IPS-NIHi7 (cell line): ENCODE data around the gene DMRT1.
A peak's percentile ranks its signal among the peaks of the same experiment; 100 is the strongest.

Experiments used
- DNase-seq: peaks from one replicate; pipeline ENCODE4 v3.0.0; 2012; ENCODE audit warnings: mixed read lengths; ENCODE audit errors: extremely low spot score

Gene DMRT1

DNA sequence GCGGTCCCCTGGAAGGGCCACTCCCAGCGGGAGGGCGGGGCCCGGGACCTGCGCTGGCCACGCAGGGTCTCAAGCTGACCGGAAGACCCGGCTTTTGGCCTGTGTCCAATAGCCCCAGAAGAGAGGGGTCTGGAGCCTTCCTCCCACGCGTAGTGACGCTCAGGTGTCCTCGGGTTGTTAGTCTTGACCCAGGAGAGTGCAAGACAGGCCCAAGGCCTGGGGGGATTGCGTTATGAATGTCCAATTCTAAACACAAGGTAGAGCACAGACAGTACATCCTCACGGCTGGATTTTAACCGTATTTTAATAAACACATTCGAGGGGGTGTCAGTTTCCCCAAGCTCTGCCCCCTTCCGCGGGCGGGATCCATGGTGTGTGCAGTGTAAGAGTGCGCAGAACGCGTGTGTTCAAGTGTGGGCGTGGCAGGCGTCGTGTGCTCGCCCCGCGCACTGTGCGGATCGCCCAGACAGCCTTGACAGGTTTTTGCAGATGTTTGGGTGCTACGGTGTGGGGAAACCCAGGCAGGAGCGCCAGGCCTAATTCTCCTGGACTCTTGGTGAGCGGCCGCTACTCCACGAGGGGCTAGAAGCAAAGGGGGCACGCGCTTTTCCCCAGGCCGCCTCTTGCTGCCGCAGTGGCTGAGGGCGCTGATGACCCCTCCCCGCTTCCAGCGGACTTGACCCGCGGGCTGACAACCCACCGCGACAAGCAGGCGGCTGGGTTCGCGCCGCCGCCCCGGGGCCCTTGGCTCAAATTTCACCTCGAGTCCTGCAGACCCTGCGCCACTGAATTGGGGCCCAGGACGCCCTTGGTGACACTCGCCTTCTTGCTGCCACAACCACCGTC lies 128.9 kb downstream of the DMRT1 start:
- DNase-seq: peak; percentile 58

DNA sequence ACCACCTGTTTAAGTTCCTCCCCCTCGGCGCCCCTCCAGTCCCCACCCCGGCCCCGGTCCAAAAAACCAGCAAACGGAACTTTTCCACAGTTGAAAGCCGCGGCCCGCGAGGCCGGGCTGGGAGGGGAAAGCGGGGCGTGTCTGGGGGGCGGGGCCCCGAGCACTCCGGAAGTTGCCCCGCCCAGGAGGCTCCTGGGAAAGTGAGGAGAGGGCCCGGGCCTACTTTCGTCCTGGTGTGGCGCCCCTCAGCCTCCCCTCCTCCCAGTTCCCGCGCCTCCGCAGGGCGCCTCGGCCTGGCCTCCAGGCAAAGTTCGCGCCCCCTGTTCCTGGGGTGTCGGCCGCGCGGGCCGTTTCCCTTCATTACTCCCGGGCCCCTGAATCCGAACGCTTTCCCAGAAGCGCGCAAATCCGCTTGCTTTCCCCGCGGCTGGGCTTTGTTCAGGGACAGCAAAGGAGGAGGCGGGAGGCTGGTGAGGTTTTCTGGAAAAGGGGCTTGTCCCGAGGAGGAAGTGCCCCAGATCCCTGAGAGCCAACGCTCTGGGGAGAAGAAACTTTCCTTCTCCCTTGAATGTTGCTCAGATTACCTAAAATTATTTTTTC lies 130.5 kb downstream of the DMRT1 start:
- DNase-seq: peak; percentile 83

DNA sequence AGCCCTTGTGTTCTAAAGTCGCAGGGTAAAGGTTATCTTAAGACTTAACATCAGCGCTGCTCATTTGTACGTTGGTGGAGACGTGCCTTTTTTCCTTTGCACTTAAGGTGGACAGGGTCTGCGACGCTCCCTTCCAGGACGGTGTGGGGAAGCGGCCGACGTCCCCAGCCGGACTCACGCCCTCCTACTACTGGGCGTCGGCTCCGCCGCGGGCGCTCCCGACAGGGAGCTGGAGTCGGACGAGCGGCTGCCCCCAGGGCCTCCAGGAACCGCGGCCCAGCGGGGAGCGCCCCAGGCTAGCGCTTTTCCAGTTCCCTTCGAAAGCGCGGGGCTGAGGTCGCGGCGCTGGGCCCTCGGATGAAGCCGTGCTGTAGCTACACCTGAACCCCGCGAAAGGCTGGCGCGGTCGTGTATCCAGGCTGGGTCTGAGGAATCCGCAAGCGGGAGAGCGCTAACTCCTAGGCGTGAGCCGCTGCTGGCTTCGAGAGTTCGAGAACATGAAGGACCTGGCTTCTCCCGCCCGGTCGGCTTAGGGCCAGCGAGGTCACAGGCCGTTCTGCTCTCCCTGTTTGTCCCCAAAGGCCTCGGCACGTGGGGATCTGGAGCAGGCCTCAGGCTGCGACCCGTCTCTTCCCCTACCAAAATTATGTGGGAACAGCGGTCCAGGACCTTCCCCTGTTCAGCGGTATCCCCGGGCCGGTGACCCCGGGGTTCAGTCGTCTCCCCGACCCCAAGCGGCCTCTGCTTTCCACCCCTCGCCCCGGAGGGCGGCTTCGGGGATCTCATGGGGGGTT lies 131.2 kb downstream of the DMRT1 start:
- peak; percentile 27 for DNase-seq

DNA sequence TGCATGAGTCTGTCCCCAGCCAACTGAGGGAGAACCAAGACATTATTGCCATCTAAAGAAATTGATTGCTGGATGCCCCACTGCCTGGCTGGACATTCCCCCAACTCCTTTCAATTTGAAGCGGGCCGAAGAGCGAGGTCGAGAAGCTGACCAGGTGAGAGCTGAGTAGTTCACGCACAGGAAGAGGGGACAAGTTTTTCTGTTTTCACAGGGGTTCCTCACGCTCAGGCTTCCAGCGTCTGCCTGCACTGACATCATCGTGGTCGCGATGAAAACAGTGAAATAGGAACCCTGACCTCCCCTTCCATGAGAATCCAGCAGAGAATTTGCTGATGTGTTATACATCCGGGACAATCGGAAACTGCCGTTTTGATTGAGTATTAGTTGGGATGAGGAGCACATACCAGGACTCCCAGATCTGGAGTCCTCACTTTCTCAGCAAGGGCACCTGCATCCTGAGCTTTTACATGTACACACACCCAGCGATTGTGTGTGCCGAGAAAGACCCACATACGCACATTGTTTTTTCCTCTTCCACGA lies 131.9 kb downstream of the DMRT1 start:
- no peak for DNase-seq

GRCh38 chr9:974031-974995 lies 132.8 kb downstream of the DMRT1 start:
- DNase-seq: no peak

- no peak for DNase-seq
Measured at GRCh38 chr9:974996-975739, 133.7 kb downstream of the DMRT1 start.

- no peak for DNase-seq
Measured at GRCh38 chr9:975740-976257, 134.3 kb downstream of the DMRT1 start.

- peak; percentile 74 for DNase-seq
Measured at GRCh38 chr9:976258-976942, 134.9 kb downstream of the DMRT1 start, which contains the start of gene DMRT3. Gene DMRT3, plus strand, starts transcription at chr9:976655. Its CDS starts 347 bp downstream, at chr9:977002.

- DNase-seq: peak; percentile 28
Measured at GRCh38 chr9:976943-977837, 135.7 kb downstream of the DMRT1 start.

GRCh38 chr9:977838-978830 lies 136.6 kb downstream of the DMRT1 start:
- no peak for DNase-seq

DNA sequence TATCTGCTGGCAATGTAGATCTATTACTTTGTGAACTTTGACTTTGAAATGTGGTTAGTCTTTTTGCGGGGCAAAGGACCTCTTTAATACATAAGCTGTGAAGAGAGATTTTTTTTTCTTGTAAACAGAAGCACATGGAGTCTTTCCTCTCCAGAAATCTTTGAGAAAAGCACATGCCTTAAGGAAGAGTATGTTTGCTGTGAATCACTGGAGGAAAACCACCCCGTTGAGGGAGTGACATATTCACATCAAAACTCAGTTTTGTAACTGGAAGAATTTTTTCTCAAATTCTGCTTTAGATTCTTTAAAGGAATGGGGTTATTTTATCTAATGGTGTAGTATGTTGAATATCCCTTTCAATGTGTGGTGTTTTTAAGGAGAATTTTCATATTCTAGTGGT lies 138.5 kb downstream of the DMRT1 start:
- DNase-seq: no peak

DNA sequence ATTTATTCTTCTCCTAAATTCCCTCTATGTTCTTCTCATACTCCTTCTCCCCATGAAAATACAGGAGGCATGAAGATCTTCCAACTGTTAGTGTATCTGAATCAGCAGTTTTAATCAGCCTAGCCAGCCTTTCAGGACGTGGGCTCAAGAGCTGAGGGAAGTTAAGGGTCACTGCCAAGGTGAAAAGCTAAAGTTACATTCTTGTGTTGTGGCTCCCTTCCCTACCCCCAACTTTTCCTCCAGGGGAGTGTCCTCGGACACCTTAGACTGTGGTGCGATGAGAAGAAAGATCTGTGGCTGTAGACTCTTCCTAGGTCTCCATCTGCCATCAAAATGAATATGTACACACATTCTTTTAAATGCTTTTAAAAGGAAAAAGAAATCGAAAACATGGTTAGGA lies 139.1 kb downstream of the DMRT1 start:
- DNase-seq: no peak

DNA sequence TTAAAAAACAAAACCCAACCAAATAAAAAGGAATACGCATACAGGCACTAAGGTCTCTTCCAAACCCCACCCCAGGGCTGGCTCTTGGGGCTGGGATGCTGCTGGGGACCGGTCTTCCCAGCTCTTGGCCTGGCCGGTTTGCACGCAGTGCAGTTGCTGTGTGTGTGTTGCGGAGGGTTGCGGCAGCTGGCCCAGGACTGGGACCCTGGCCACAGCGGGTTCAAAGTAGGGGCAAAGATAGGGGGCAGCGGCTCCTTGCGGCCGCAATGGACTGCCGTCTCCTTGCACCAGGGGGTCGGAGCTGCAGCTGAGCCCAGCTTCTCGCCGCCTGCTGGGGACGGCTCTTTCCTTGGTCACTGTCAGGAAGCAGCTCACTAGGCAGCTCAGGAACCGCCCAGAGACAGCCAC lies 140.0 kb downstream of the DMRT1 start:
- DNase-seq: peak; percentile 56

- DNase-seq: no peak
Measured at GRCh38 chr9:982394-983230, 141.1 kb downstream of the DMRT1 start.

DNA sequence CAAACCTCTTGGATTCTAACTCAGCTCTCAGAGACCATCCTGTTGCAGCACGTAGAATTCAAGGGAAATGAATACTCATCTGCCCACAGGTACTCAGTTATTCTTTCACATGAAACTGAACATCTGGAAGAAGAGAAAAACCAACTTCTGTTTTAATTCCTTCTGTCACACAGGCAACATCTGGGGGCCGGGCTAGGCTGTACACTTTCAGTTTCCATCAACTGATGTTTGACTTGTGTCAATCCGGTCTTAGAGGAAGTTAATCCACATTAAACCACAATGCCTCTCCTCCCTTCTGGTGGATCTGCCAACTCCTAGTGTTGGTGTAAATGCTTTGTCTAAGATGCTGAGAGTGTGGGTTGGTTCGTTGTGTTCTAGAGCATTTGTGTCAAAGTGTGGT lies 152.5 kb downstream of the DMRT1 start:
- DNase-seq: no peak

- DNase-seq: no peak
Measured at GRCh38 chr9:995192-995591, 153.7 kb downstream of the DMRT1 start.
